ENCODE data around the gene PRKAG1.

DNA sequence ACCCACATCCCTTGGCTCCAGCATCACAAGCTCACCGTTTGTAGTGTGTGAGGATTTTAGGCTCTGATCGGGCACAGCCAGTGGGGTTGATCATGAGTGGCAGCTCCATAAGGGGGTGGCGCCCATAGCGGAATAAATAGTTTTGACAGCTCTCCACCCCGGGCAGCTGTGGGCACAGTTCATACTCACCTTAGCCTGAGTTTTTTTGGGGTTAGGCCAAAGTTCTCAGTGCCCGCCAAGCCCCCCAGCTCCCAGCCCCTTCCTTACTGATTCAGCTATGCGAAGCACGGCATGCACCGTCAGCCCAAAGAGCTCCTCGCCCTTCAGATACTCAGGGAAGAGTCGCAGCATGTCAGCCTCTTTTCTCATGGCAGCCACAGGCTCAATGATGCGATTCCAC, 6.0 kb upstream of the PRKAG1 start:
- no peak for TF ChIP-seq POLR2AphosphoS5 (IDR thresholded peaks at IDR 0.05; ENCODE audit: borderline replicate concordance, low read depth, low read length)
- no peak for TF ChIP-seq EZH2 (IDR thresholded peaks at IDR 0.05)
